Adrenal gland (tissue), 12 donors: ENCODE measurements around the gene AKT1S1. TPM values are rescaled to one million over a fixed set of nuclear protein-coding genes. Genes with fewer than 3 reads are reported as not detected.

Experiments used
- DNase-seq, 7 donors: peaks; one replicate each; pipeline ENCODE4 v3.0.0-alpha.2; 2019 to 2020
- H3K27ac ChIP-seq, 5 donors: fragments of 200-600 bp; sonication (generic) in 4 of 5; 1 replicate in 3 of 5; 2 replicates in 2 of 5; pipeline versions ENCODE4 v1.5.1 to v1.8.0; 2016 to 2020; ENCODE audit warnings: mild to moderate bottlenecking in 1 of 5
- H3K27me3 ChIP-seq: fragments of 200-600 bp; 2 replicates; pipeline ENCODE4 v1.8.0; 2021
- H3K36me3 ChIP-seq, 2 donors: fragments of 200-600 bp; replicated peaks in 1 of 2; 1 replicate in 1 of 2; 2 replicates in 1 of 2; pipeline versions ENCODE4 v1.5.1 to v1.8.0; 2018 to 2022
- H3K4me1 ChIP-seq, 2 donors: fragments of 200-600 bp; replicated peaks in 1 of 2; 1 replicate in 1 of 2; 2 replicates in 1 of 2; pipeline versions ENCODE4 v1.5.1 to v1.8.0; 2018 to 2021
- H3K4me3 ChIP-seq, 4 donors: fragments of 200-600 bp; sonication (generic) in 3 of 4; one replicate each; pipeline ENCODE4 v1.5.1; 2016 to 2018
- H3K9me3 ChIP-seq, 3 donors: fragments of 200-600 bp; sonication (generic) in 1 of 3; replicated peaks in 1 of 3; 1 replicate in 2 of 3; 2 replicates in 1 of 3; pipeline versions ENCODE4 v1.5.1 to v1.8.0; 2016 to 2021
- POLR2A ChIP-seq, 2 donors: fragments of 450-650 bp; IDR thresholded peaks; one replicate each; pipeline ENCODE4 v1.6.1; 2017; ENCODE audit warnings: antibody characterized with exemption in 2 of 2, mild to moderate bottlenecking in 2 of 2, moderate library complexity in 1 of 2
- WGBS, 4 donors: extraction: QIAGEN DNeasy Blood & Tissue Kit in 2 of 4; methylation state at CpG; one replicate each; pipeline versions ENCODE4 v1.1.5 to v1.1.7; 2013 to 2017; 5-methylcytosine and 5-hydroxymethylcytosine counted together
- intact Hi-C, 2 donors: fragments of 100-400 bp; cut with DNase I; formaldehyde crosslinking; loops; one replicate each; pipeline versions ENCODE4 v1.14.1 to v1.15.0; 2022 to 2023
- polyA plus RNA-seq, 3 donors: library from polyadenylated mRNA; stranded (reverse); fragments of 200-250 nt in 2 of 3; fragments of 350-450 nt in 1 of 3; fragmentation: Illumina TruSeq in 1 of 3; extraction: RNeasy Lipid Tissue Mini Kit (QIAGEN cat#74804) in 1 of 3; gene quantifications; one replicate each; pipeline ENCODE4 v1.2.3, GENCODE V29; 2013 to 2014
- total RNA-seq, 9 donors: library from RNA; depleted of rRNA in 4 of 9; stranded (reverse); fragments of >200 nt in 4 of 9; fragments of 120-200 nt in 1 of 9; fragmentation: NEBNext Ultra II Directional in 1 of 9; extraction: Animal tissue kit (Norgen Biotek cat#: 25700) in 1 of 9; gene quantifications; one replicate each; pipeline versions ENCODE4 v1.1.0 to v1.2.4, GENCODE V29; 2013 to 2023
- TF ChIP-seq, protein P1 (sequence below), 6 experiments: fragments of 450-650 bp in 4 of 6; fragments of 200-600 bp in 2 of 6; sonication (generic) in 1 of 6; IDR thresholded peaks; 1 replicate in 5 of 6; 2 replicates in 1 of 6; pipeline versions ENCODE4 v1.5.1 to v1.8.0; 2016 to 2021; ENCODE audit warnings: antibody characterized with exemption in 6 of 6, mild to moderate bottlenecking in 2 of 6, moderate library complexity in 1 of 6
- donor health status: healthy with polysubstance abuse.
- donor health status: Bipolar disorder and iron deficiency.
- donor health status: DM: yes; HTN: yes; CAD: no.
- donor health status: DM: no; HTN: no; CAD: no.
- donor health status: DM: no; HTN: no; CAD: no.
- donor health status: DM: yes; HTN: yes; CAD: no.

The AKT1S1 gene
- total and polyA plus RNA-seq, 12 donors: 19.8 to 89.6 (median 59.1) TPM

DNA sequence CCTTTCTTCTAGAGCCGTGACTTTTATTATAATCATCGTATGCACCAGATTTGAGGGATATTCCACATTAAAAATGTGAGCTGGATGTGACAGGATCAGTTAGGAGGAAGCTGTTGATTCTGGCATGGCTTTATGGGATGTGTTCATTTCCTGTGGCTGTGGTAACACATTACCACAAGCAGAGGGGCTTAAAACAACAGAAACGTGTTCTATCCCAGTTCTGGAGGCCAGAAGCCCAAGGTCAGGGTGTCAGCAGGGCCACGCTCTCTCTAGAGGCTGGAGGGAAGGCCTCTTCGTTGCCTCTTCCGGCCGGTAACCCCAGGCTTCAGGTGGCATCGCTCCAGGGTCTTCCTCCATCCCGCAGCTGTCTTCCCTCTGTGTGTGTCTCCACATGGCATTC lies 44.6 kb downstream of the AKT1S1 start:
- intact Hi-C loops: no loop called here
- no peaks in the 10 kb centered on the region for H3K9me3 ChIP-seq
- no peak for DNase-seq
- H3K36me3 ChIP-seq: peaks cover 0 to 95% of the 10 kb centered on the region in 2 donors
- H3K4me3 ChIP-seq: no peak overlapping the region
- TF ChIP-seq, protein P1, sequence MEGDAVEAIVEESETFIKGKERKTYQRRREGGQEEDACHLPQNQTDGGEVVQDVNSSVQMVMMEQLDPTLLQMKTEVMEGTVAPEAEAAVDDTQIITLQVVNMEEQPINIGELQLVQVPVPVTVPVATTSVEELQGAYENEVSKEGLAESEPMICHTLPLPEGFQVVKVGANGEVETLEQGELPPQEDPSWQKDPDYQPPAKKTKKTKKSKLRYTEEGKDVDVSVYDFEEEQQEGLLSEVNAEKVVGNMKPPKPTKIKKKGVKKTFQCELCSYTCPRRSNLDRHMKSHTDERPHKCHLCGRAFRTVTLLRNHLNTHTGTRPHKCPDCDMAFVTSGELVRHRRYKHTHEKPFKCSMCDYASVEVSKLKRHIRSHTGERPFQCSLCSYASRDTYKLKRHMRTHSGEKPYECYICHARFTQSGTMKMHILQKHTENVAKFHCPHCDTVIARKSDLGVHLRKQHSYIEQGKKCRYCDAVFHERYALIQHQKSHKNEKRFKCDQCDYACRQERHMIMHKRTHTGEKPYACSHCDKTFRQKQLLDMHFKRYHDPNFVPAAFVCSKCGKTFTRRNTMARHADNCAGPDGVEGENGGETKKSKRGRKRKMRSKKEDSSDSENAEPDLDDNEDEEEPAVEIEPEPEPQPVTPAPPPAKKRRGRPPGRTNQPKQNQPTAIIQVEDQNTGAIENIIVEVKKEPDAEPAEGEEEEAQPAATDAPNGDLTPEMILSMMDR (IDR thresholded peaks at IDR 0.05): no peak
- no peak for TF ChIP-seq POLR2A (IDR thresholded peaks at IDR 0.05)
- H3K4me1 ChIP-seq: no peaks in the 10 kb centered on the region
- peak overlapping the region in 2 of 5 donors; percentile 41 to 55 for H3K27ac ChIP-seq
- WGBS, 4 donors: 38 to 51% (median 40%) methylated on average over 9 of the region's 9 CpGs
- no peaks in the 10 kb centered on the region for H3K27me3 ChIP-seq

DNA sequence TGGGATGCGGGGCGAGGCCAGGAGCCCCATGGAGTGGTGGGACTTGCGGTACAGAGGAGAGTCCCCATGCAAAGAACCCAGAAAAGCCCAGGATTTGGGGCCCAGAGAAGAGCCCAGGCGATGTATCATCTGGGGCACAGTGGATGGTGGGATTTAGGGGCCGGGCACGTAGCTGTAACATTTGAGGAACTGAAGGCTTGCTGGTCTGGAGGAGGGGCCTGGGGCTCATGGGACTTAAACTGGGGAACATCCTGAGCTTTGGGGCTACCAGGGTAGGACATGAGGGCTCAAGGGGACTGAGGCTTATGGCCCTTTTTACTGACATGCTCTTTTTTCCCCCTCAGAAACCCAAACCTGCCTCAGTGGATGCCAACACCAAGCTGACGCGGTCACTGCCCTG lies 45.6 kb downstream of the AKT1S1 start:
- no peak for DNase-seq
- Histone ChIP-seq H3K4me1 (peaks cover 0 to 4% of the 10 kb centered on the region in 2 donors), H3K27me3 (no peaks in the 10 kb centered on the region), H3K27ac (peak overlapping the region in 1 of 5 donors; percentile 55), H3K9me3 (no peaks in the 10 kb centered on the region), H3K36me3 (peaks cover 0 to 85% of the 10 kb centered on the region in 2 donors), H3K4me3 (no peak overlapping the region)
- intact Hi-C loops: no loop called here
- no peak for TF ChIP-seq POLR2A (IDR thresholded peaks at IDR 0.05)
- TF ChIP-seq, protein P1 (IDR thresholded peaks at IDR 0.05): no peak
- 90 to 98% (median 90%) methylated on average over 8 of the region's 8 CpGs for WGBS, 4 donors

DNA sequence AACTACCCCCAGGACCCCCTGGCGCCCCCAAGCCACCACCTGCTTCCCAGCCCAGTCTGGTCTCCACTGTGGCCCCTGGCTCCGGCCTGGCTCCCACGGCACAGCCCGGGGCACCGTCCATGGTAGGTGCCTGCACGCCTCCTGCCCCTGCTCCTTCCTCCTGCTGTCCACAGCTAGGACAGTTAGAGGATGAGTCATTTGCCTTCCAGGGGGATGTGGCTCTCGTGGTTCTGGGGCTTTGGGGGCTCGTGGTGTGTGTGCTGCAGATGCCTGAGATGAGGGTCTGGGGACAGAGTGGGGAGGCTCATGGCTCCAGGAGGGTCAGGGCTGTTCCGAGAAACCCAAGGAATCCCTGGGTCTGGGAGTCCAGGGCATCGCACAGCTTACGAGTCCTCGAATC lies 46.4 kb downstream of the AKT1S1 start:
- WGBS, 4 donors: 80 to 88% (median 88%) methylated on average over 1 to 12 of the region's 12 CpGs
- H3K36me3 ChIP-seq: peaks cover 0 to 77% of the 10 kb centered on the region in 2 donors
- intact Hi-C loops: no loop called here

DNA sequence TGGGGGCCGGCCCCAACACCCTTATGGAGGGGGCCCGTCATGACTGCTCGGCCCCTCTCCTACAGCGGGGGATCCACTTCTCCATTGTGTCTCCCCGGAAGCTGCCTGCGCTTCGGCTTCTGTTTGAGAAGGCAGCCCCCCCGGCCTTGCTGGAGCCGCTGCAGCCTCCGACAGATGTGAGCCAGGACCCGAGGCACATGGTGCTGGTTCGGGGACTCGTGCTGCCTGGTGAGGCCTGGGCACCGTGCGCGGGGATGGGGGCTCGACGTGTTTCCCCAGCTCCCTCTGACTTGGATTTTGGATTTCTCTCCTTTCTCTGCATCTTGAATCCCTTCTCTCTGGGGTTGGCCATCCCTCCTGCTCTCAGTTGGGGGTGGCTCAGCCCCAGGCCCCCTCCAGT lies 47.4 kb downstream of the AKT1S1 start:
- intact Hi-C loops: no loop called here
- Histone ChIP-seq H3K27me3 (no peaks in the 10 kb centered on the region), H3K27ac (peak overlapping the region in 1 of 5 donors; percentile 10), H3K4me3 (no peak overlapping the region), H3K4me1 (peaks cover 4 to 9% of the 10 kb centered on the region in 2 donors), H3K9me3 (no peaks in the 10 kb centered on the region), H3K36me3 (peaks cover 0 to 66% of the 10 kb centered on the region in 2 donors)
- TF ChIP-seq, protein P1 (IDR thresholded peaks at IDR 0.05): no peak
- TF ChIP-seq POLR2A (IDR thresholded peaks at IDR 0.05): no peak
- WGBS, 4 donors: 90 to 94% (median 92%) methylated on average over 14 to 18 of the region's 18 CpGs
- no peak for DNase-seq

More for the DNA sequence above, 46.4 kb downstream of the AKT1S1 start:
- H3K27me3 ChIP-seq: no peaks in the 10 kb centered on the region
- H3K4me1 ChIP-seq: peaks cover 3 to 9% of the 10 kb centered on the region in 2 donors
- peak overlapping the region in 1 of 5 donors; percentile 10 for H3K27ac ChIP-seq
- DNase-seq: no peak
- H3K4me3 ChIP-seq: no peak overlapping the region
- TF ChIP-seq, protein P1 (IDR thresholded peaks at IDR 0.05): no peak
- no peak for TF ChIP-seq POLR2A (IDR thresholded peaks at IDR 0.05)
- no peaks in the 10 kb centered on the region for H3K9me3 ChIP-seq
